Activated T-helper 9 cell treated with anti-CD3 and anti-CD28 coated beads, Interleukin-2, amount 50 U/mL, for 16 hours (primary cell): Measurements from ENCODE around the gene WDR89.
"Not testable (repeated sequence)": the region's sequence is repeated elsewhere in the genome, so short reads cannot be mapped to it uniquely, and the experiment has no call there.

Source experiments
- DNase-seq: peaks from one replicate; pipeline ENCODE4 v3.0.0-alpha.2; 2020; ENCODE audit warnings: low read depth

WDR89 gene

GRCh38 chr14:63641473-63642228, at the start of gene WDR89:
WDR89 (minus strand) TSS chr14:63641871; CDS start chr14:63599942, 41,929 bp downstream.
- DNase-seq: peak; percentile 92

GRCh38 chr14:63689132-63689531, 47.5 kb upstream of the WDR89 start:
- no peak for DNase-seq

- DNase-seq: no peak
These were observed 45.3 kb upstream of the WDR89 start for GRCh38 chr14:63686926-63687325.

- no peak for DNase-seq
These were observed 43.7 kb upstream of the WDR89 start for GRCh38 chr14:63685401-63685800.

- DNase-seq: no peak
These were observed 41.3 kb upstream of the WDR89 start for GRCh38 chr14:63682727-63683593.

GRCh38 chr14:63678536-63678935, 36.9 kb upstream of the WDR89 start:
- DNase-seq: no peak

- no peak for DNase-seq
These were observed 36.3 kb upstream of the WDR89 start for GRCh38 chr14:63677891-63678379.

- no peak for DNase-seq
These were observed 34.9 kb upstream of the WDR89 start for GRCh38 chr14:63676615-63677014.

GRCh38 chr14:63673886-63674497, 32.3 kb upstream of the WDR89 start:
- no peak for DNase-seq

GRCh38 chr14:63673255-63673654, 31.6 kb upstream of the WDR89 start:
- DNase-seq: no peak

- DNase-seq: no peak
These were observed 30.9 kb upstream of the WDR89 start for GRCh38 chr14:63672417-63673180.

GRCh38 chr14:63671987-63672386, 30.3 kb upstream of the WDR89 start:
- DNase-seq: no peak

- DNase-seq: no peak
These were observed 29.0 kb upstream of the WDR89 start for GRCh38 chr14:63670692-63671091.

- no peak for DNase-seq
These were observed 24.7 kb upstream of the WDR89 start for GRCh38 chr14:63666335-63666734.

GRCh38 chr14:63663428-63664341, 22.0 kb upstream of the WDR89 start:
- DNase-seq: no peak

- DNase-seq: no peak
These were observed 21.1 kb upstream of the WDR89 start for GRCh38 chr14:63662776-63663175.

GRCh38 chr14:63661881-63662280, 20.2 kb upstream of the WDR89 start:
- not testable (repeated sequence) for DNase-seq

- no peak for DNase-seq
These were observed 18.1 kb upstream of the WDR89 start for GRCh38 chr14:63659726-63660125.

- no peak for DNase-seq
These were observed 14.5 kb upstream of the WDR89 start for GRCh38 chr14:63656194-63656593.

- no peak for DNase-seq
These were observed 13.3 kb upstream of the WDR89 start for GRCh38 chr14:63654936-63655335.

- DNase-seq: no peak
These were observed 12.7 kb upstream of the WDR89 start for GRCh38 chr14:63654346-63654745.
